ENCODE data around the gene CLVS2. TPM values are rescaled to one million over a fixed set of nuclear protein-coding genes. Genes with fewer than 3 reads are reported as not detected.

The CLVS2 gene, protein sequence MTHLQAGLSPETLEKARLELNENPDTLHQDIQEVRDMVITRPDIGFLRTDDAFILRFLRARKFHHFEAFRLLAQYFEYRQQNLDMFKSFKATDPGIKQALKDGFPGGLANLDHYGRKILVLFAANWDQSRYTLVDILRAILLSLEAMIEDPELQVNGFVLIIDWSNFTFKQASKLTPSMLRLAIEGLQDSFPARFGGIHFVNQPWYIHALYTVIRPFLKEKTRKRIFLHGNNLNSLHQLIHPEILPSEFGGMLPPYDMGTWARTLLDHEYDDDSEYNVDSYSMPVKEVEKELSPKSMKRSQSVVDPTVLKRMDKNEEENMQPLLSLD
- total RNA-seq (not detected), total RNA-seq (0 to 0.10 (median 0) reads per million in 172 experiments)
- not detected for polyA plus RNA-seq (2013, experiment 1 of 2)
- 0.03 TPM for polyA plus RNA-seq (2013, experiment 2 of 2)

DNA sequence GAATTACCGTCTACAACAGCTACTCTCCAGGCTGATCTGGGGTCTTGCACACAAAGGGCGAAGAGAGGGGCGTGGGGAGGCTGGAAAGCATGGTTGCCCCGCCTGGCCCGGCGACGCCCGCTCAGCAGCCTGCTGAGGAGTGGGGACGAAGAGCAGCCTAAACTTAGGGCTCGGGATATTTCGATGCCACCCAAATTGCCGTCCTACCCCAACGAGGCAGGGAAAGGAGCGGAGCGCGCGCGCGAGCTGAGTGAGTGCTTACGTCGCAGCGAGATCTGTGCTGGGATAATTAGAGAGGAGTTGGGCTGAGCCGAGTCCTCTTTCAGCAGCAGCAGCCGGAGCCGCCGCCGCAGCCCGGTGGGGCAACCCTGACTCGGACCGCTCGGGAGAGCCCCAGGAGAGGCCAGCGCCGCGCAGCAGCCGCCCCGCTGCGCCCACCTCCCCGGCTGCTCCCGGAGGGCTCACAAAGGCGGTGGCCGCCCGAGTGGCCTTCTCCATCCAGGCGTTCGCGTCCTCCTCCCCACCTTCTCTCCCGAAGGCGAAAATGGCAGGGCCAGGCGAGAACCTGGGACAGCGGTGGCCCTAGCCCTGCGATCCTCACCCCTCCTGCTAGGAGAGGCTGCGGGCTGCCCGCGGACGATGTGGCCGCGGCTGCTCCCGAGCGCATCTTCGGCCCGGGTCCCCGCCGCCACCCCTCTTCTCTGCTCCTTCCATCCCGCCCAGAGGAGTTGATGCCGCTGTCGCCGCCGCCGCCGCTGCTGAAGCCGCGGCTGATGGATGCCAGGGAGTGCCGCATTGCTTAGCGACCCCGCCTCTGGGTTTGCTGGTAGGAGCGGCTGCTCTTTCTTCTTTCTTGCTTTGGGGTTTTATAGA is at the start of gene CLVS2:
CLVS2 (plus strand) TSS at position 315 of the 873 bp plus-strand sequence. CDS start 1,543 bp downstream, outside the sequence.
- no peak within 1 kb of the TSS for H3K4me3 ChIP-seq (ENCODE audit: low read length)
- H3K36me3 ChIP-seq (ENCODE audit: insufficient read depth, low read length): no peaks in the 10 kb centered on the region
- H3K27ac Mint-ChIP-seq: no peak within 1 kb of the TSS
- H3K9me3 ChIP-seq (ENCODE audit: control insufficient read depth in 1 of 2, insufficient read depth in 1 of 2, low read length in 2 of 2): peaks cover 0 to 23% of the 10 kb centered on the region in 2 experiments
- CTCF ChIA-PET: no interaction called here
- peaks cover 56% of the 10 kb centered on the region for H3K27me3 Mint-ChIP-seq
- POLR2A ChIA-PET: no interaction called here
- no peak within 1 kb of the TSS for H3K4me3 Mint-ChIP-seq
- peaks cover 20 to 32% of the 10 kb centered on the region in 2 experiments for H3K27me3 ChIP-seq (ENCODE audit: control insufficient read depth in 1 of 2, insufficient read depth in 2 of 2, low read length in 2 of 2)
- H3K36me3 Mint-ChIP-seq (ENCODE audit: low read depth): no peaks in the 10 kb centered on the region
- no peak within 1 kb of the TSS for H3K27ac ChIP-seq (ENCODE audit: low read depth in 1 of 2, low read length in 2 of 2)
- intact Hi-C loops (cut with DNase I, micrococcal nuclease): no loop called here
- H3K4me1 Mint-ChIP-seq (ENCODE audit: low read depth): no peaks in the 10 kb centered on the region
- no peak for DNase-seq
- peaks cover 2% of the 10 kb centered on the region for H3K9me3 Mint-ChIP-seq
- ATAC-seq (ENCODE audit: poor library complexity): no peak
- H3K4me1 ChIP-seq (ENCODE audit: insufficient read depth, low read length): no peaks in the 10 kb centered on the region
- no peak for TF ChIP-seq CTCF (IDR thresholded peaks at IDR 0.05)

GRCh38 chr6:122947355-122947754 is 48.7 kb upstream of the CLVS2 start:
- ATAC-seq (ENCODE audit: poor library complexity) (no peak), DNase-seq (no peak)
- Mint-ChIP-seq H3K27me3 (no peaks in the 10 kb centered on the region), H3K9me3 (peaks cover 9% of the 10 kb centered on the region), H3K4me1 (ENCODE audit: low read depth) (no peaks in the 10 kb centered on the region), H3K36me3 (ENCODE audit: low read depth) (no peaks in the 10 kb centered on the region), H3K27ac (no peak overlapping the region), H3K4me3 (no peak overlapping the region)
- no peak overlapping the region for H3K27ac ChIP-seq (ENCODE audit: low read depth in 1 of 2, low read length in 2 of 2)
- ChIA-PET POLR2A (no interaction called here), CTCF (no interaction called here)
- H3K27me3 ChIP-seq (ENCODE audit: control insufficient read depth in 1 of 2, insufficient read depth in 2 of 2, low read length in 2 of 2): no peaks in the 10 kb centered on the region
- intact Hi-C loops (cut with DNase I, micrococcal nuclease): no loop called here
- TF ChIP-seq CTCF (IDR thresholded peaks at IDR 0.05): no peak
- H3K9me3 ChIP-seq (ENCODE audit: control insufficient read depth in 1 of 2, insufficient read depth in 1 of 2, low read length in 2 of 2): peaks cover 0 to 6% of the 10 kb centered on the region in 2 experiments
- no peak overlapping the region for H3K4me3 ChIP-seq (ENCODE audit: low read length)
- no peaks in the 10 kb centered on the region for H3K4me1 ChIP-seq (ENCODE audit: insufficient read depth, low read length)
- no peaks in the 10 kb centered on the region for H3K36me3 ChIP-seq (ENCODE audit: insufficient read depth, low read length)

GRCh38 chr6:122953766-122954165 is 42.3 kb upstream of the CLVS2 start:
- H3K9me3 ChIP-seq (ENCODE audit: control insufficient read depth in 1 of 2, insufficient read depth in 1 of 2, low read length in 2 of 2): peaks cover 7 to 8% of the 10 kb centered on the region in 2 experiments
- no peak overlapping the region for H3K4me3 ChIP-seq (ENCODE audit: low read length)
- intact Hi-C loops (cut with DNase I, micrococcal nuclease): no loop called here
- H3K36me3 ChIP-seq (ENCODE audit: insufficient read depth, low read length): no peaks in the 10 kb centered on the region
- ATAC-seq (ENCODE audit: poor library complexity) (no peak), DNase-seq (no peak)
- TF ChIP-seq CTCF (IDR thresholded peaks at IDR 0.05): no peak
- POLR2A ChIA-PET: no interaction called here
- no peaks in the 10 kb centered on the region for H3K4me1 ChIP-seq (ENCODE audit: insufficient read depth, low read length)
- Mint-ChIP-seq H3K27ac (no peak overlapping the region), H3K4me1 (ENCODE audit: low read depth) (no peaks in the 10 kb centered on the region), H3K27me3 (no peaks in the 10 kb centered on the region), H3K36me3 (ENCODE audit: low read depth) (no peaks in the 10 kb centered on the region), H3K9me3 (peaks cover 24% of the 10 kb centered on the region), H3K4me3 (no peak overlapping the region)
- CTCF ChIA-PET: no interaction called here
- H3K27me3 ChIP-seq (ENCODE audit: control insufficient read depth in 1 of 2, insufficient read depth in 2 of 2, low read length in 2 of 2): no peaks in the 10 kb centered on the region
- H3K27ac ChIP-seq (ENCODE audit: low read depth in 1 of 2, low read length in 2 of 2): no peak overlapping the region

Measured in CD4-positive, alpha-beta T cell (primary cell).